IMR-90 (cell line): Measurements from ENCODE around the gene SIM2. TPM values are rescaled to one million over a fixed set of nuclear protein-coding genes. Genes with fewer than 3 reads are reported as not detected.

Experiments used
- ATAC-seq: fragments of 200-7000 bp; cut with Tn5 transposase; 2 replicates; pipeline ENCODE4 v1.9.1; 2020; ENCODE audit warnings: low read depth, mild to moderate bottlenecking, moderate library complexity
- BruUV-seq: library from RNA; stranded (reverse); fragments of 400-500 nt; replicated peaks from 2 replicates; lab custom pipeline; 2021; lab: Mats Ljungman, UMichigan
- CTCF ChIA-PET: fragments of 300-600 bp; formaldehyde crosslinking; extraction: SDS; loops from one replicate; lab custom pipeline; 2021; ENCODE audit warnings: antibody characterized with exemption; lab: Yijun Ruan, JAX
- POLR2A ChIA-PET: fragments of 300-600 bp; sonication (Branson Sonifier 250); formaldehyde crosslinking; loops from one replicate; lab custom pipeline; 2022; ENCODE audit warnings: antibody characterized with exemption; ENCODE audit not compliant: unreplicated experiment; lab: Charles Lee
- DNase-seq: peaks from one replicate; pipeline ENCODE4 v3.0.0; 2013
- H2AFZ ChIP-seq: replicated peaks from 2 replicates; pipeline ENCODE3; 2013; ENCODE audit warnings: low read length, mild to moderate bottlenecking; ENCODE audit not compliant: poor library complexity
- H2AK5ac ChIP-seq: 2 replicates; pipeline ENCODE4 v1.6.1; 2013; ENCODE audit warnings: low read depth, low read length, inconsistent platforms
- H2AK9ac ChIP-seq: replicated peaks from 2 replicates; pipeline ENCODE3; 2013; ENCODE audit warnings: mild to moderate bottlenecking, low read depth, low read length, moderate library complexity; ENCODE audit not compliant: poor library complexity
- H2BK120ac ChIP-seq: 2 replicates; pipeline ENCODE4 v1.6.1; 2013; ENCODE audit warnings: low read depth, low read length, inconsistent platforms
- H2BK15ac ChIP-seq: 3 replicates; pipeline ENCODE4 v1.6.1; 2013; ENCODE audit warnings: low read depth, low read length, inconsistent platforms
- H2BK20ac ChIP-seq: 2 replicates; pipeline ENCODE4 v1.6.1; 2013; ENCODE audit warnings: low read depth, mild to moderate bottlenecking, inconsistent platforms, low read length, moderate library complexity
- H2BK5ac ChIP-seq: 2 replicates; pipeline ENCODE4 v1.6.1; 2013; ENCODE audit warnings: mild to moderate bottlenecking, low read depth, low read length, inconsistent platforms; ENCODE audit not compliant: poor library complexity, severe bottlenecking
- H3K14ac ChIP-seq: replicated peaks from 2 replicates; pipeline ENCODE4 v1.6.1; 2013; ENCODE audit warnings: low read depth, low read length, inconsistent platforms
- H3K18ac ChIP-seq: 2 replicates; pipeline ENCODE4 v1.6.1; 2013; ENCODE audit warnings: low read depth, low read length, control low read depth
- H3K23ac ChIP-seq: 2 replicates; pipeline ENCODE4 v1.6.1; 2013; ENCODE audit warnings: low read depth, low read length, inconsistent platforms
- H3K27ac ChIP-seq: 2 replicates; pipeline ENCODE4 v1.5.1; 2013; ENCODE audit warnings: mild to moderate bottlenecking, control low read depth, low read length; ENCODE audit not compliant: insufficient read depth
- H3K27me3 ChIP-seq: 2 replicates; pipeline ENCODE4 v1.6.1; 2013; ENCODE audit warnings: low read length; ENCODE audit not compliant: control insufficient read depth, insufficient read depth
- H3K36me3 ChIP-seq: 2 replicates; pipeline ENCODE4 v1.6.1; 2013; ENCODE audit warnings: low read length, mixed read lengths; ENCODE audit not compliant: control insufficient read depth, insufficient read depth
- H3K4ac ChIP-seq: 2 replicates; pipeline ENCODE4 v1.6.1; 2013; ENCODE audit warnings: low read depth, low read length, inconsistent platforms
- H3K4me1 ChIP-seq: 2 replicates; pipeline ENCODE4 v1.6.1; 2013; ENCODE audit warnings: low read length, mixed read lengths; ENCODE audit not compliant: control insufficient read depth, insufficient read depth
- H3K4me2 ChIP-seq: 2 replicates; pipeline ENCODE4 v1.6.1; 2013; ENCODE audit warnings: low read depth, mild to moderate bottlenecking, control low read depth, low read length, moderate library complexity
- H3K4me3 ChIP-seq: 2 replicates; pipeline ENCODE4 v1.5.1; 2013; ENCODE audit warnings: low read depth, mild to moderate bottlenecking, control low read depth, low read length, moderate library complexity; ENCODE audit not compliant: insufficient read depth
- H3K56ac ChIP-seq: 2 replicates; pipeline ENCODE4 v1.6.1; 2013; ENCODE audit warnings: low read length, inconsistent platforms; ENCODE audit not compliant: insufficient read depth; ENCODE audit errors: extremely low read depth
- H3K79me1 ChIP-seq, 2 experiments: 2 replicates each; pipeline ENCODE4 v1.6.1; 2013; ENCODE audit warnings: low read length in 2 of 2, inconsistent platforms in 1 of 2, low read depth in 1 of 2
- H3K9ac ChIP-seq: 2 replicates; pipeline ENCODE4 v1.6.1; 2013; ENCODE audit warnings: low read depth, low read length, control low read depth
- H3K9me1 ChIP-seq: 2 replicates; pipeline ENCODE4 v1.6.1; 2013; ENCODE audit warnings: low read length, inconsistent platforms; ENCODE audit not compliant: insufficient read depth
- H3K9me3 ChIP-seq: 2 replicates; pipeline ENCODE4 v1.6.1; 2013; ENCODE audit warnings: low read length; ENCODE audit not compliant: control insufficient read depth, insufficient read depth
- H4K20me1 ChIP-seq: 2 replicates; pipeline ENCODE4 v1.6.1; 2013; ENCODE audit warnings: low read length, inconsistent platforms; ENCODE audit not compliant: insufficient read depth
- H4K5ac ChIP-seq: 2 replicates; pipeline ENCODE4 v1.6.1; 2013; ENCODE audit warnings: mild to moderate bottlenecking, low read depth, low read length, control low read depth
- H4K8ac ChIP-seq, 2 experiments: 2 replicates each; pipeline ENCODE4 v1.6.1; 2013; ENCODE audit warnings: low read depth in 2 of 2, low read length in 2 of 2, control low read depth in 1 of 2, inconsistent platforms in 1 of 2
- H4K91ac ChIP-seq: 2 replicates; pipeline ENCODE4 v1.6.1; 2013; ENCODE audit warnings: low read depth, low read length, inconsistent platforms; ENCODE audit not compliant: insufficient read depth
- BHLHE40 ChIP-seq: fragments of 150-350 bp; IDR thresholded peaks from 2 replicates; pipeline ENCODE4 v1.6.1; 2016; ENCODE audit warnings: mild to moderate bottlenecking, low read depth, low read length
- CHD1 ChIP-seq: IDR thresholded peaks from 2 replicates; pipeline ENCODE4 v1.6.1; 2012; ENCODE audit warnings: low read depth, low read length, improper control_type of control experiment
- CTCF ChIP-seq: conservative IDR thresholded peaks from 2 replicates; pipeline ENCODE4 v1.5.1; 2012; ENCODE audit warnings: mild to moderate bottlenecking, low read depth, low read length, improper control_type of control experiment
- FOS ChIP-seq: fragments of 150-350 bp; IDR thresholded peaks from 2 replicates; pipeline ENCODE4 v1.6.1; 2016; ENCODE audit warnings: low read depth, low read length
- MAZ ChIP-seq: IDR thresholded peaks from 2 replicates; pipeline ENCODE4 v1.6.1; 2012; ENCODE audit warnings: low read depth, mild to moderate bottlenecking, low read length, improper control_type of control experiment, moderate library complexity, borderline replicate concordance
- NFE2L2 ChIP-seq: fragments of 150-350 bp; IDR thresholded peaks from 2 replicates; pipeline ENCODE4 v1.6.1; 2016; ENCODE audit warnings: low read depth, mild to moderate bottlenecking, low read length
- POLR2A ChIP-seq: IDR thresholded peaks from 2 replicates; pipeline ENCODE4 v1.6.1; 2012; ENCODE audit warnings: mild to moderate bottlenecking, low read depth, low read length
- RAD21 ChIP-seq: IDR thresholded peaks from 2 replicates; pipeline ENCODE4 v1.6.1; 2012; ENCODE audit warnings: low read length, improper control_type of control experiment
- RCOR1 ChIP-seq: IDR thresholded peaks from 2 replicates; pipeline ENCODE4 v1.6.1; 2012; ENCODE audit warnings: mild to moderate bottlenecking, low read length, improper control_type of control experiment; ENCODE audit not compliant: insufficient replicate concordance
- USF2 ChIP-seq: fragments of 150-350 bp; IDR thresholded peaks from 2 replicates; pipeline ENCODE4 v1.6.1; 2017; ENCODE audit warnings: mild to moderate bottlenecking, antibody characterized with exemption, low read length, low read depth
- WGBS, 2 experiments: methylation state at CpG; one replicate each; pipeline versions ENCODE4 v1.1.5 to v1.1.7; 2013; ENCODE audit warnings: missing lambda C conversion rate in 2 of 2; ENCODE audit not compliant: insufficient read length in 1 of 2; ENCODE audit errors: extremely low coverage in 2 of 2; 5-methylcytosine and 5-hydroxymethylcytosine counted together
- dilution Hi-C: fragments of 300-500 bp; cut with HindIII; formaldehyde crosslinking; loops from one replicate; pipeline ENCODE4 v1.14.3; 2018; ENCODE audit warnings: low sequenced_read_pairs; ENCODE audit not compliant: unreplicated experiment
- in situ Hi-C: fragments of 300-500 bp; cut with MboI; formaldehyde crosslinking; loops from 3 replicates; pipeline ENCODE4 v1.14.3; 2019; ENCODE audit warnings: low sequenced_read_pairs, inconsistent platforms, mixed read lengths
- intact Hi-C: fragments of 100-400 bp; cut with micrococcal nuclease; formaldehyde crosslinking; loops from 2 replicates; pipeline ENCODE4 v1.10.0; 2022
- polyA plus RNA-seq, 3 experiments: library from polyadenylated mRNA; depleted of rRNA; stranded (reverse); fragments of >200 nt; gene quantifications; 2 replicates each; pipeline ENCODE4 v1.2.3, GENCODE V29; 2012; ENCODE audit warnings: low replicate concordance in 1 of 3
- total RNA-seq: library from RNA; depleted of rRNA; stranded (reverse); fragments of >200 nt; gene quantifications from 2 replicates; pipeline ENCODE4 v1.2.3, GENCODE V29; 2012

The SIM2 gene
- total and polyA plus RNA-seq, 2 of the 4 experiments (the other 2 are of a cell fraction), result 2.2 to 7.5 TPM

GRCh38 chr21:36703626-36704280 lies 4.8 kb downstream of the SIM2 start:
- H4K20me1 ChIP-seq, result peaks cover 27% of the 10 kb centered on the region
- peak overlapping the region; percentile 73 for H2AK9ac ChIP-seq
- peak overlapping the region in 1 of 2 experiments; percentile 58; a peak in 2 of 4 replicates for H4K8ac ChIP-seq
- H4K5ac ChIP-seq, result no peak overlapping the region
- H2BK120ac ChIP-seq, result peak overlapping the region; percentile 57
- H3K4me2 ChIP-seq, result peak overlapping the region; percentile 18
- WGBS, 2 experiments, result 50% methylated on average over 1 of the region's 15 CpGs; no CpG with 5 or more reads in 1 of the 2 experiments
- peak overlapping the region; percentile 34; the same call in 1 of the 2 replicates for H2BK20ac ChIP-seq
- no peak overlapping the region for H3K18ac ChIP-seq
- no peaks in the 10 kb centered on the region; the same call in 1 of the 2 replicates for H3K4me1 ChIP-seq
- no peak for TF ChIP-seq RCOR1
- no peak for TF ChIP-seq BHLHE40
- TF ChIP-seq USF2, result no peak
- no peak for TF ChIP-seq NFE2L2
- no peak for TF ChIP-seq POLR2A
- TF ChIP-seq CHD1, result no peak
- no peak for TF ChIP-seq FOS
- no peak for TF ChIP-seq CTCF
- no peak for TF ChIP-seq MAZ
- no peak for TF ChIP-seq RAD21
- peak overlapping the region; percentile 13 for H2AFZ ChIP-seq
- H3K23ac ChIP-seq, result peak overlapping the region; percentile 52
- H3K9ac ChIP-seq, result peak overlapping the region; percentile 40; the same call in 1 of the 2 replicates
- DNase-seq (no peak), ATAC-seq (no peak)
- H2AK5ac ChIP-seq, result peak overlapping the region; percentile 27; the same call in 1 of the 2 replicates
- peak overlapping the region; percentile 47 for H2BK5ac ChIP-seq
- H3K9me3 ChIP-seq, result no peaks in the 10 kb centered on the region
- H3K14ac ChIP-seq, result peak overlapping the region; percentile 76
- intact Hi-C loops (loop anchor here (5.0 kb wide), 1 partner anchor 214 kb away; no protein-coding TSS in a partner anchor), in situ Hi-C loops (no loop called here), dilution Hi-C loops (no loop called here)
- peak overlapping the region; percentile 39 for H3K4me3 ChIP-seq
- BruUV-seq, result no TSS peak
- H2BK15ac ChIP-seq, result no peak overlapping the region
- peak overlapping the region; percentile 65; the same call in 1 of the 2 replicates for H3K56ac ChIP-seq
- peaks cover 94% of the 10 kb centered on the region for H3K27me3 ChIP-seq
- ChIA-PET POLR2A (interaction anchor here (0.8 kb wide), 1 partner anchor 49 kb away, joined by 3 read pairs; no protein-coding TSS in a partner anchor), CTCF (no interaction called here)
- peak overlapping the region; percentile 16; the same call in 1 of the 2 replicates for H4K91ac ChIP-seq
- H3K79me1 ChIP-seq, result no peaks in the 10 kb centered on the region
- no peaks in the 10 kb centered on the region; the same call in 1 of the 2 replicates for H3K9me1 ChIP-seq
- H3K36me3 ChIP-seq, result no peaks in the 10 kb centered on the region
- peak overlapping the region; percentile 19; the same call in 1 of the 2 replicates for H3K27ac ChIP-seq
- peak overlapping the region; percentile 71 for H3K4ac ChIP-seq
